ENCODE results near the gene PLPPR1.
"Not testable (repeated sequence)": the region's sequence is repeated elsewhere in the genome, so short reads cannot be mapped to it uniquely, and the experiment has no call there.

The PLPPR1 gene

GRCh38 chr9:101028346-101029314, at the start of gene PLPPR1:
PLPPR1 (plus strand) TSS chr9:101028727.
- no peak for DNase-seq

DNA sequence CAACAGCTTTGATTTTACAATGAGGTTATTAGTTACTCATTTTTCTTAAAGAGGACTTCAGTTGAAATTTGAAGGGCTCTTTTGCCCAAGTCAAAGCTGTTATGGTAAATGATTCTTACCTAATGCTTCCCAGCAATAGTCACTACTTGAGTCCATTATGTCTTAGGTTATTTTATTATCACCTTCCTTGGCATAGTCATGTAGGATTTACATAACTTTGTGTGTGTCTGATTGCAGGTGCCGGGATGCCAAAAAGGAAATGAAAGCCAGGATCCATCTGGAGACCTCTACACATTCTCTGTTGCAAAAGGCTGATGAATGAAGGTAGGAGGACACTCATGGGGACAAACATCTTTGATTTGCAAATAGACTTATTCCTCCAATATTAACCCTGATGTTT, 38.8 kb upstream of the PLPPR1 start:
- DNase-seq, result no peak

GRCh38 chr9:100990605-100991381, 37.7 kb upstream of the PLPPR1 start:
- no peak for DNase-seq

- DNase-seq, result no peak
These were observed 35.9 kb upstream of the PLPPR1 start for GRCh38 chr9:100992632-100993031.

GRCh38 chr9:100999906-101000544, 28.5 kb upstream of the PLPPR1 start:
- DNase-seq, result no peak

DNA sequence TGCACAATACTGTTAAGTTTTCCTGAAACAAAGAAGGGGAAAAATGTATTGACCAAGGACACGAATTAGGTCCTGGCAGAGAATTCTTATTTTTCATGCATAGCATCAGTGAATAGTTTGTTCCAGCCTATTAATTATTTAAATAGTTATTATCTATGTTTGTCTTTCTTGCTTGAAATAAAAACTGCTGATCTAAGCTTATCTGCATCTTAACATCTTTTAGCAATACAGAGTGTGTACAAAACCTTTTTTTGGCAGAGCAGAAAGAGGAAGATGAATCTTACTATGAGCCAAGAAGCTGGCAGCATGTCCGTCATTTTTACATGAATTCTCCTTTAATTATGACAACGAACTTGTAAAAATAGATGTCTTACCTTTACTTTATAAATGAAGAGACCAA, 23.3 kb upstream of the PLPPR1 start:
- no peak for DNase-seq

DNA sequence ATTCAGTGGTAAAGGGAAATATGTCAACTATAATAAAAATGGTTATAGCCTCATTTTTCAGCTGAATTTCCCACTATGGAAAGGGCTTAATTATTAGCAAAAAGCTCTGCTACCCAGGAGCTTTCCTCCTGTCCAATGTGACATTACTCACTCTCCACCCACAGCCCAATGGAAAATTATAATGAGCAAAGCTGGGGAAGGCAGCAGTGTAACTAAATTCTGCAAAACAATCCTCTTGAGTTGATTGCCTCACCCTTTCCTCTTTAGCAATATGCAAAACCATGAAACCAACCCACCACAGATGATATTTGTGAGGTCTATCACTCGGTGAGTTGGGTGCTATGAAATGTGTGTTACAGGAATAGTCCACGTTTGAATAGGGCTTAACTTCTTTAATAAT, 14.0 kb upstream of the PLPPR1 start:
- no peak for DNase-seq

DNA sequence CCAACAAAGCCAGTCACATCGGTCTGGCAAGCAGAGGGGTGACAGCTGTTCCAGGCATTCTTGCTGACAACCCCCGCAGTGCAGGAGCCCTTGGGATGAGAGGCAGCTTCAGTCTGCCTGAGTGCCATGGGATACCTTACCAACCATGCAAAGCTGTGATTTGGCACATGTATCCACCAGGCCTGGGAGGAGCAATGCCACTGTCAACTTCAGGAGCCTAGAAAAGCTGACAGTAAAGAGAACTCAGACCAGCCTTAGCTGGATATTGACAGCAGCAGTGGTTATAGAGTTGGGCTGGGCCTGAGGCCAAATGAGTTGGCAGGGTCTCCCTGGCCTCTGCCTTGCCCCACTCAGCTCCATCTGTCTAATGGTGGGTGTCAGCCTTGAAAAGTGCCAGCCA, 10.1 kb upstream of the PLPPR1 start:
- DNase-seq, result no peak

DNA sequence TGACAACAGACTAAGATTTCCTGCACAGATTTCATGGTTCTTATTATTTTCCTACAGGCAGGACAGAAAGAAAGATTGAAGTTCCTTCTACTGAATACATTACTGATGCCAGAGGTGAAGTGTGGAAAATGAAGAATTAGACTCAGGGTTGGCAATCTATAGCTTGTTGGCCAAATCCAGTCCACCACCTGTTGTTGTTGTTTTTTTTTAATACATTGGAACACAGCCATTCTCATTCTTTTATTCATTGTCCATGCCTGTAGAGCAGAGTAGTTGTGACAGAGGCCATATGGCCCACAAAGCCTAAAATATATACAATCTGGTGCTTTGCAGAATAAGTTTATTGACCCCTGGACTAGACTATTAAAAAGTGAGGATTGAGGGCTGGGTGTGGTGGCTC, 5.8 kb upstream of the PLPPR1 start:
- DNase-seq, result no peak

DNA sequence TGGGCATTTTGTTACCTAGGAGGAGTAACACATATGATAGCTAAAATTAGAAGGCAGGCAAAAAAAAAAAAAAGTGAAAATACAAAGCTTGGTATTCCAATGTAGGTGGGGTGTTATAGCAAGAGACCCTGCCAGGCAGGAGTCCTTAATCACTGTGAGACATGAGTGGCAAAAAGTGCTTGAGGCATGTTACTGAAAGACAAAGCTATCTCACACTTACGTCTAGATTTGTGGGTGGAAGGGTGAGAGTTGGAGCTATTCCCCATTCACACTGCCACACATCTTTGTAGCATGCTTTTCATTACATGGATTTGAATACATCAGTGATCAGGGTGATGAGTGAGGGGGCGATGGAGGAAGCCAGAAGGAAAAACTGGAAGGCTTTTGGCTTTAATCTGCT, 2.6 kb upstream of the PLPPR1 start:
- no peak for DNase-seq

DNA sequence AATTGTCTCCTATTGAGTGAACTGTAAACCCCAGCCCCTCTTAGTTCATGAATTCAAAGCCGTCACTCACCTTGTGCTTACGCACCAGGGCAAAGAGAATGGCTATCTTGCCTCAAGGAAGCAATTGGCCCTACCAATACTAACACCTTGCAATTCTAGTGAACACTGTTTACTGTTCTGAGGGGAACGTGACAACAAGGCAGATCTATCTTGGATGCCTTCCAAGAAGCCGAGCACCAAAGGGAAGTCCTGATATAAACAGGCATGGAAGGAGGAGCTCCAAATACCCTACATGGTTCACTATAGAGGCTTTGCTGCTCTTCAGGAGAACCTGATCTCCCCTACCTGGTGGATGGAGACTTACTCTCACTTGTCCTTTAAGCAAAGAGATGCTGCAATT, 1.7 kb upstream of the PLPPR1 start:
- no peak for DNase-seq

- DNase-seq, result no peak
These were observed 1.3 kb upstream of the PLPPR1 start for GRCh38 chr9:101027236-101027635.

DNA sequence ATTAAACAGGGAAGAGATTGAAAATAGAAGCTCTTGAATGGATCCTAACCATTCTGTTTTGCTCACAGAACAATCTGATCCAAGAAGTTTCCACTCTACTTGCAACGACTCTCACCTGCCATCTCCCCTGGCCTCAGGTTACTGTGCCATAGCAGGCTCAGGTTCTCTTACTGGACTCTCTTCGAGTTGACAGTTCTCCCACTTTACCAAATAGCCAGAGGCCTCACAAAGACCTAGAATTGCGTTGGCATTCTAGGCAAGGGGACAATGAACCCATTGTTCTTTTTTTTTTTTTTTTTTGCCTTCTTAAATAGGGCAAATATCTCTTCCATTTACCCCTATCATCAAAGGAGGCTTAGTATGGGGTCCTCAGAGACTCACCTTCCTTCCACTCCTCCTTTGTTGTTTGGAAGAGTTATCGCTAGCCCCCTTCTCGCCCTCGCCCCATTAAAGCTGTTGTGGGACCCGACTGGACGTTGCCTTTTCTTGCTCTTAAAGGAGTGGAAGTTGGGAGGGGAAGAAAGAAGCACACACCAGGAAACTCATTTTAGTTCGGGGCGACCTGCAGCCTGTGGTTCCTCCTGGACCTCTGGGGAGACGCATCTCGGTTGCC, 688 bp upstream of the PLPPR1 start:
- no peak for DNase-seq

DNA sequence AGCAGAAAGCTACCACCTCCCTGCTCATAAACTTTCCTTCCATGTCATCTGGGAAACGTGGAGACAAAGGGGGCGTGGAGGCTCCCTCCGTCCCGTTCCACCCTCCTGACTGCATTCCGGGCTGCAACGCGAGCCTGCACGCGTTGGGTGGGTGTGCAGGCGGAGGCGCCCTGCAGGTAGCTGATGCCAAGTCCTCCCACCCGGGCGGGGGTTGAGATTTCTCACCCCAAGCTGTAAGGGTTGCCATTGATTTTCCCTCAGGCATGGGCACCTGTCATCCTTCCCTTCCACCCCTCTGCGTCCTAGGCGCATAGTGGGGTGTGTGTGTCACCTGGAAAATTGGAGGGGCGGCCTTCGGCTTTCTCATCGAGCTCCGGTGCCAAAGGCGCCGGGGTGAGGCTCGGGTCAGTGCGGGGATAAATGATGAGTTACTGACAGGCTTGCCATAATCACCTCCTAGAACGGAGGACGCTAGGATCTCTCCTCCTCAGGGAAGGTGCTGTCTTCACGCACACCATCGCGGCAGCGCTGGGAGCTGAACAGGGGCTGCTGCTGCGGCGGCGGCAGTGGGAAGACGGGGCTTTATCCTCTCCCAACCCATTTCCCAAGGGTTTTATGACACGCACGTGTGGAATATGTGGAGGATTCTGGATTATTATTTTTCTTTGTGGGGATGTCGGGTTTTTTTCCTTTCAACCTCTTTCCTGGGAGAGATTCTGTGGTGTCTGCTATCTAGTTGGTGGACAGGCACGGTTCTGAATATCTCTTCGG, 973 bp downstream of the PLPPR1 start:
- DNase-seq, result no peak

GRCh38 chr9:101030086-101030391, 1.5 kb downstream of the PLPPR1 start:
- no peak for DNase-seq

DNA sequence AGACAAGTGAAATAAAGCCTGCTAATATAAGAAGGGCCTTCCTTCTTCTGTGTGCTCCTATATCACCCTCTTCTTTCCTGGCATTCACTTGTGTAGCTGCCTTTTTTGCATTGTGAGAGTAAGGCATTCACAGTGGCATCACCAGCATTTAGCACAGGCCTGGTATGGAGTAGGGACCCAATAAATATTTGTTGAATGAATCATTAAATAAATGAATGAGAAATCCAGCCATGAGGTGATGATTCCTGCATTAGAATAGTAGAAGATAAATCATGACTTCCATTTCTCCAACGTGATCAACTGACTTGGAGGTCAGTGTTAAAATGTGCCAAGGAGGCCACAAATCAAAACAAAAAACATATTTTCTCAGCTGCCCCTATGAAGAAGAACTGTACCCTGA, 3.9 kb downstream of the PLPPR1 start:
- no peak for DNase-seq

DNA sequence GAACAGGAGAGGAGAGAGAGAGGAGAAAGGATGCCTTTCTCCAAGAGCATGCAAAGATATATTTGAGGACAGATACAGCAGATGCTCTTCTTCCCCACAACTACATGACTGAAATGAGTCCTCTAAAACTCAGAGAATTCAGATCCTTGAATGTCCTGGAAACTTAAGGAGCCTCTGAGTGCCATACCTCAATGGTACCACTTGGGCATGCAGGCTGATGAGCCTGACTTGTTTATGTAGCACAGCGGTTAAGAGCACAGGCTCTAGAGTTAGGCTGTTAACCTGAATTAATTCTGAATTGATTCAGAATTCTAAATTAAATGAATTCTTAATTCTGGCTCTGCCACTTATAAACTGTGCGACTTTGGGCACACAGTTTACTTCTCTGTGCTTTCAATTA, 5.7 kb downstream of the PLPPR1 start:
- DNase-seq, result no peak

DNA sequence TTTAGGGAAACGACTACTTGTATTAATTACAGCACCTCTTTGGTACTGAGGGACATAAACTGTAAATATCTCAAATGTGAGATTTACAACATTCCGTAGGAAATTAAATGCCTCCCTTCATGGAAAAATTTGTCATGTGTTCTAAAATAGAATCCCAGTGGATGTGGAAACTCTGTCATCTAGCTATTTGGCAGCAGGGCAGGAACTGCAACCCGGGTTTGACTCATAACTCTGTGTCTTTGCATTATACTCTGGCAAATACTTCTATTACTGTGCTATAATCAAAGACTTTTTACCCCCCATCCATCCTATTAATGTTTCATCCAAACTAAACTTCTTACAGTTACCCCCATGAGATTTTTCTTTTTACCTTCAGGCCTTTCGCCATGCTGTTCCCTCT, 6.6 kb downstream of the PLPPR1 start:
- DNase-seq, result no peak

DNA sequence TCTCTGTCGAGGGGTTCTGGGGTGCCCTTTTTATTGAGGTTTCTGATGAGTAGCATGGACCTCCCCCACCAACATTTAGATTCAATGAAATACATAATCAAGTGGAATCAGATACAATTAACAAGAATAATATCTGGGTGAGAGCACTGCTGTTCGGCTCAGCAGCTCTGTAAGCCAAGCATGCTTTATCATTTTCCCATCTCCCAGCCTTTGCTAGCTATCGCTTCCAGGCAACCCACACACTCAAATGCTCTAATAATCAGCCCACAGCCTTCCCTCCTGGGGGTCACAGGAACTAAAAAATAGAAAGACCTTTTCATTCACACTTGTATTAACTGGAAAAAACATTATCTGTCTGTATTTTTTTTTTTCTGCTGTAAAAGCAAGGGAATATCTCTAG, 8.9 kb downstream of the PLPPR1 start:
- no peak for DNase-seq

- DNase-seq, result no peak
These were observed 10.0 kb downstream of the PLPPR1 start for GRCh38 chr9:101038488-101038887.

GRCh38 chr9:101039581-101039980, 11.1 kb downstream of the PLPPR1 start:
- DNase-seq, result not testable (repeated sequence)

GRCh38 chr9:101047848-101048397, 19.4 kb downstream of the PLPPR1 start:
- DNase-seq, result no peak
